Stimulated activated CD8-positive, alpha-beta memory T cell treated with anti-CD3 and anti-CD28 coated beads, Interleukin-2, amount 100 ng/mL, for 48 hours (primary cell): Measurements from ENCODE around the gene CCDC6.
A peak's percentile ranks its signal among the peaks of the same experiment; 100 is the strongest.
"Not testable (repeated sequence)": the region's sequence is repeated elsewhere in the genome, so short reads cannot be mapped to it uniquely, and the experiment has no call there.

ENCODE experiments used
- DNase-seq, 2 donors: peaks; one replicate each; pipeline ENCODE4 v3.0.0-alpha.2; 2020; ENCODE audit warnings: low read depth in 2 of 2

The CCDC6 gene

DNA sequence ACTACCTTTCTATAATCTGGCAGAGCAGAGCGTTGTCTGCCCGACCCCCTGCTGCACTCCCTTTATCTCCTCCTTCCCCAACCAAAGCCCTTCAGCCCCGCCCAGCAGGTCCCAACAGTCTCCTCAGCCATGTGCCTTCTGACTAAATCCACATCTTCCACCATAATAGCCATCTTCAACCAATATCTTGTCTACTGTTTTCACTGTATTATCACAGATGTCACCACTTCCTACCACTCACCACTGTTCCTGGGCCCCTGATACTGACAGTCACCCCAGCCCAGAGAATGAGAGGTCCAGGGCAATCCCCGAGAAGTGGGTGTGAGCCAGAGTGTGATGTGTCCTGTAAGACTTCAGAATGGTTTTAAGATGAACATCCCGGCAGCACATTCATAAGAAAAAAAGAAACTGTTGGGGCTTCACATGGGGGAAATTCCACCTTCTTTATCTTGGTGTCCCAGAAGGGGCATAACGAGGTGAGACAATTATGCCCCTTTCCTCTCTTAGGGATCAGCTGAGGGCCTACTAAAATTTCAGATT, 25.3 kb downstream of the CCDC6 start:
- peak; percentile 52 to 64 for DNase-seq

DNA sequence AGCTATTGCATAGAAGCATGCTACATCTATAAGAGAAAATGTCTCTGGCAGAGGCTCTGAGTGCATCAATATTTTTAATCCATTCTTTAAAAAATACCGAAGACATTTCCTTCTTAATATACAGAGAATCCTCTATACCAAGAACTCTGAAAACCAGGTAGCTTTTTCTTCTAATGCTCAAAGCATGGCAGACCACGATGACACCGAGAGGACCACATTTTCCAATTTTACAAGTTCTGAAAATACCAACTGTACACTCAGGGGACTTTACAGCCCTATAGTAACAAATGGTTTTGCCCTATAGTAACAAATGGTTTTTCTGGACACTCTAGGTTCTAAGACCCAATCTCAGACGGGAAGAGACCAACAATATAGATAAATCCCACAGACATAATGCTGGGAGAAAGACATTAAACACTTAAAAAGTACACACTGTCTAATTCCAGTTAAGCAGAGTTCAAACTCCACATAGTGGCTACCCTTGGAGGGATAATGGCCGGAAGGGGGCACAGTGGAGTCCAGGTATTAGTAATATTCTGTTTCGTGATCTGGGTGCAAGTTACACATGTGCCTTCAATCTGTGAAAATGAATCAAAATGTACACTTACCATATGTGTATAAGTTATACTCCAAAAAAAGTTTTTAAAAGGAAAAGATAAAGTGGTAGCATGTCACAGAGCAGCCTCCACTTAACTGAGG, 26.2 kb downstream of the CCDC6 start:
- DNase-seq: no peak

DNA sequence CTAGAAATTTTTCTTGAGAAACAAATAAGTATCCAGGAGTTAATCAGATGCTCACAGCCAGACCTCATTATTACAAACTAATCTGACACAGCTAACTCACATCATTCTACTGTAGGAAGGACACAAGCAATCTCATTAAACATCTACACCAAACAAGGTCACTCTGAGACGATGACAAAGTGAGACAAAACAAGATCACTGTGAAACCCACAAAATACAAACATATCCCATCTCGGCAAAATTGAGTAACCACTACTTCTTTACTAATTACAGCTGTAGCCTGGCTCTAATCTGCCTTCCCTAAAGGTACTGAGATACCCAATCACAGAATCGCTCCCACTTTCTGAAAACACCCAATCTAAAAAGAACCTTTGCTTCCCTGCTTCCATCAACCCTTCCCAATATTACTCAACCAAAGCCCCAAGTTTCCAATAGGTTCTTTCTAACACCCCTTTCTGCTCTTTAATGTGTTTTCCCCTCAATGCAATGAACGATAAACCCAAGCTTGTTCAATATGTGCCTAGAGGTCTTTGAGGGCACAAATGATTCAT, 26.9 kb downstream of the CCDC6 start:
- no peak for DNase-seq

DNA sequence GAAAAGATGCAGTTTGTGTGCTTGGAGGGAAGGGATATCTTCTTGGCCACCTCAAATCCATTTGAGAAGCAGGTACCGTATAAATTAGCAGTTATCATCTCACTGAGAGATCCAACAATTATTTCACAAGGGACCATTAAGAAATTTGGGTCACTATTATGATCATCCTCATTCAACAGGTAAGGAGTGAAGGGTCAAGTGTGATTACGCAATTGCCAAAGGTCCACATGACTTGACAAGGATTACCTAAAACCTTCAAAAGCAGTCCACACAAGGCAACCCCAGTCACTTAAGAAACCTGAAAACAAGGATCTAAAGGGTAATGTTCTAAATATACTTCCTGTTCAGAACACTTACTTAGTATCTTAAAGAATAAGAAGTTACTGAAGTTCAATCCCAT, 27.4 kb downstream of the CCDC6 start:
- no peak for DNase-seq

DNA sequence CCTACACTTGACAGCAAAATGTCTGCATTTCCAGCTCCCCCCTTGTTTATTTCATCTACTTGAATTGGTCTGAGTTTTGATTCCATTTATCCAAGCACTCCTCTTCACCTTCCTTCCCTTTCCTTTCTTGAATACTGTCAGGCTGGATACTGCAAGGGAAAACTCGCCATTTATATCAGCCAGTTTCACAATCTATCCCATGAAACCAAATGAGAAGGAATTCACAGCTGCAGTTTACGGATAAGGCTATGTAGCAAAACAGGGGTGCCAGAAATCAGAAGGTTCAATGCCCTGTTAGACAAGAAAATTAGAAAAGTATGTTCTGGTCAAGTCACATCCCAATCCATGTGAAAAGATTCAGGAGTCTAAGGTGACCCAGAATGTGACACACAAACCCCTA, 28.1 kb downstream of the CCDC6 start:
- DNase-seq: no peak

DNA sequence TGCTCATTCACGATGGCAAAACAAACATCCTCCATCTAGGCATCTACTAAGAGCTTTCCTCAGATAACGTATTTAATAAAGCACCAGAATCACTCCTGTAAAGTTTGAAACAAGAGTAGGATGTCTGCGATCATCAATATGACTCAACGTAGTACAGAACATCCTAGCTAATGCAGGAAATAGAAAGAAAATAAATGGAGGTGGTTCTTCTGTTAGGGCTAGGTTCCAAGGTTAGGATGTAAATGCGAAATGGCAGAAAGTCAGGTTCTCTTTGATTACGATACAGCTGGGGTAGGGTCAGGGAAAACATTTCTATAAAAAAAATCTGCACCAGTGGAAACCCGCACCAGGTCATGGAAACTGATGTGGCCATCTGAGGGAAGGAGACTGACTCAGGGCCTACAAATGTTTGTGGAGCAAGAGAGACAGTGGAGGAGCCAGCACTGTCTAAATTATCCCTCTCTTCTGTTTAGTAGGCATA, 29.1 kb downstream of the CCDC6 start:
- no peak for DNase-seq

DNA sequence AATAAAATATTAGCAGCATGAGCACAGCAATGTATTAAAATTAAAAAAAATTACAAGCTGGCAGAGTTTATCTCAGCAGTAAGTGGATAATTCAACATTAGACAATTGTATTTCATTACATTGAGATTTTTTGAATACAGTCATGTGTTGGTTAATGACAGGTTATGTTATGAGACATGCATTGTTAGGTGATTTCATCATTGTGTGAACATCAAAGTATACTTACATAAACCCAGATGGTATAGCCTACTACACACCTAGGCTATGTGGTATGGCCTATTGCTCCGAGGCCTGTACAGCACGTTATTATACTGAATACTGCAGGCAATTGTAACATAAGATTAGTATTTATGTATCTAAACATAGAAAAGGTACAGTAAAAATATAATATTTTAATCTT, 29.7 kb downstream of the CCDC6 start:
- DNase-seq: no peak

DNA sequence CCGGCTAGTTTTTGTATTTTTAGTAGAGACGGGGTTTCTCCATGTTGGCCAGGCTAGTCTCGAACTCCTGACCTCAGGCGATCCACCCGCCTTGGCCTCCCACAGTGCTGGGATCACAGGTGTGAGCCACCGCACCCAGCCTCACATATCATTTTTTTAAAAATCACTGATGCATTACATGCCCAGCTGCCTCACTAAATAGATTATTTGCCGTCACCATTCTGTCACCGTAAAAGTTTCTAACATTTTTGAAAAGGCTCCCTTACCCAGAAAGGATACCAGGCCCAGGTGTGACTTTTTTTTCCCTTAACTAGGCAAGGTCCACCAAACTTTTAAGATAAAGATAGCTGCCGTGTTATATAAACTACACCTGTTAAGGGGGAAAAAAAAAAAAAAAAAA, 30.1 kb downstream of the CCDC6 start:
- not testable (repeated sequence) for DNase-seq

DNA sequence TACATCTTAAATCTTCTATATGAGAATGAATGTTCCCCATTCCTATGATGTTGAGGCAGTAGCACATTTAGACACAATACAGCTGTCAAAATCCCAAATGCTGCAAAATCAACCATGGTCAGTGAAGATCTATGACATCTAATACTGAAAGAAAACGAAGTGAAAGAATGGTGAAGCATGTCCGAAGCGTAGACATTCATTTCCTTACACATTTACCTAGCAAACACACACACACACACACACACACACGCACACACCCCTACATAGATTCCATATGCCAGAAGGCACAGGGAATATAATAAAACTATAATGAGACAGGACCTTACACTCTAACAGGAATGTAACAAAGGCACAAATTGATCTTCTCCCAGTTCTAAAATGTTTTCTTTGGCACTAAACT, 32.5 kb downstream of the CCDC6 start:
- DNase-seq: no peak

DNA sequence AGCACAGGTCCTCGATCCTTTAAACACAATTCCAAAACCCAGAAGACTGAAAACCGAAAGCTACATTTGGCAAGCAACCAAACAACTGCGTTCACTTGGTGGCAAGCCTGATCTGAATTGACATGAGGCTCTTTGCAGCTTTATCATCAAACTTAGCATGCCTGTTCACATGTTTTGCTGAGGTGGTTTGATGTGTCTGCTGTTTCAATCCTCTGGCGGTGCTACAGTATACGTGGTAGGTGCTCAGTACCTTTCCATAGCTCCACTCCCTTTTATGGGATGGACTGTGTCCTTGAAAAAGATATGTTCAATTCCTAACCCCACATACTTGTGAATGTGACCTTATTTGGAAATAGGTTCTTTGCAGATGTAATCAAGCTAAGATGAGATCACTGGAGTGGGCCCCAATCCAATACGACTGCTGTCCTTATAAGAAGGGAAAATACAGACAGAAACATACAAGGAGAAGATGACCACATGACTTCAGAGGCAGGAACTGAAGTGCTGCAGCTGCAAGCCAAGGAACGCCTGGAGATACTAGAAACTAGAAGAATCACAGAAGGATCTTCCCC, 33.4 kb downstream of the CCDC6 start:
- DNase-seq: no peak

DNA sequence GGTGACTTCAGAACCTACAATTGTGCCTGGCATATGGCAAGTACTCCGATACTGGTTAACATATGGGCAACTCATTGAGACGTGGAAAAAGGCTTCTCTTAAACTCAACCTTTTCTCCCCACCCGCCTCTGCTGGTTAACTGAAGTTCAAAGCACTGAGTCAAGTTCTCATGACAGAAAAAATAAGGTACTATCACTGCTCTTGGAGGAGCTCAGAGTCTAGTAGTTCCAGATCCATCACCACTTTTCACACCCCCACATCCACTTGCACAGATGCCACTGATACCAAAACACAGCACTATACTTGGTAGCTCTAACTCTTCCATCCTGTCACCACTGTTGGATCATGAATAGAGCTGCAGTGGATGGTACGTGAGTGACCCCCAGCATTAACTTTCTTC, 36.2 kb downstream of the CCDC6 start:
- DNase-seq: no peak

DNA sequence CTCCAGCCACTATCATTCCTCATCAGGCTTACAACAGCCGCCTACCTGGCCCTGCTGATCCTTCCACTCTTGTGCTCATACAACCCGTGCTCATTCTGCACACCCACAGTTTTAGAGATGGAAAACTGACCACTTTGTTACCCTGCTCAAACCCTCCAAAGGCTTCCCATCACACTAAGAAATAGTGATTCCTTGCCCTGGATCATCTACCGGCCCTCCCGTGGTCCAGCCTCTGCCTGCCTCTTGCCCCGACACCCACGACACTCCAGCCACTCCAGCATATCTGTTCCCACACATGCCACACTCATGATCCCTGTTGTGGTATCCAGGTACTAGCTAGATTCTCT, 36.8 kb downstream of the CCDC6 start:
- no peak for DNase-seq

DNA sequence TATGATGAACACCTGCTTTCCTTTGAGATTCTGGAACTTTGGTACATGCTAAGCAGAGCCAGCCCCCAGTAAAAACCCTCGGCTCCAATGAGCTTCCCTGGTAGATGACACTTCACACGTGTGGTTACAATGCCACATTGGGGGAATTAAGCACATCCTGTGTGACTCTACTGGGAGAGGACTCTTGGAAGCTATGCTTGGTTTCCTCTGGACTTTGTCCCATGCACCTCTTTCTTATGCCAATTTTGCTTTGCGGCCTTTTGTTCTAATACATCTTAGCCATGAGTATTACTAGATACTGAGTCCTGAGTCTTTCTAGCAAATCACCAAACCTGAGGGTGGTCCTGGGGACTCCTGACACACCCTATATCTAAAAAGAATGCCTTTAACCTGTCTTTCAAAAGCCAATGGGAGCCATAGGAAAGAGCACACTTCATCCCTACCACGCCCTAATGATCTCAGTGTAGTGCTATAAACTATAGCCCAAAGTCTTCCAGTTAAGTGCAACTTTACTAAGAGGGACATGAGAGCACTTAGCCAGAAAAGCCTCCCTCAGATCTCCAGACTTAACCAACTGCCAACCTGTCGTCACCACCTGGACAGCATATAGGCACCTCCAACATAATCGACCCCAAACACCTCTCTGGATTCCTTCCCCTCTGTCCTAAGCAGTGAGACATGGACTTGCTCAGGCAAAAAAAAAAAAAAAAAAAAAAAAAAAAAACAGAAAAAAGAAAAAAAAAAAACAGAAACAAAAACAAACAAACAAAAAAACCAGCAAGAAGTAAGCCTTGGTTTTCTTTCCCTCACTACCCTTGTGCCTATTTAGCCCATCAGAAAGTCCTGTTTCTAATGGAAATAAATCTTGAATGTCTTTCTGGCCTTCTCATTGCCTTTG, 37.4 kb downstream of the CCDC6 start:
- no peak for DNase-seq

DNA sequence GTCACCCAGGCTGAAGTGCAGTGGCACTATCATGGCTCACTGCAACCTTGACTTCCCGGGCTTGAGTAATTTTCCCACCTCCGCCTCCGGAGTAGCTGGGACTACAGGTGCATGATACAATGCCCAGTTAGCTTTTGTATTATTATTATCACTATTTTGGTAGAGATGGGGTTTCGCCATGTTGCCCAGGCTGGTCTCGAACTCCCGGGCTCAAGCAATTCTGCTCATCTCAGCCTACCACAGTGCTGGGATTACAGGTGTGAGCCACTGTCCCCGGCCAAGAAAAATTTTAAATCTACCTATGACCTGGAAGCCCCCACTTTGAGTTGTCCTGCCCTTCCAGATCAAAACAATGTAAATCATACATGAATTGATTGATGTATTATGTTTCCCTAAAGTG, 38.8 kb downstream of the CCDC6 start:
- DNase-seq: no peak

DNA sequence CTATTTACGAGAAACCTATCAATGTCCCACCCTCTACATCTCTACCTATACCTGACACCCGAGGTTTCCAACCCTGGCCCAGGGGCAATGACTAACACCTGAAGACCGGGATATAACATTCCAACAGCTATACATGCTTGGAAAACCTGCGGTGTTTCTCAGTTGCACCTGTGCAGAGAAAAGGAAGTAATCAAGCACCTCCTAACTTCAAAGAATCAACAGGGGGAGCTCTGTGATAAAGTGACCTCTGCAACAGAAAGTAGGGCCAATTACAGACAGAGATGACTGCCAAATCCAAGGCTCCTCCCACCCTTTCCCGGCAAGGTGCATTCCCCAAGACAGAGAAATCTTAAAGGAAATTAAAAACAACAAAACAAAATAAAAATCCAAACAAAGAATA, 41.3 kb downstream of the CCDC6 start:
- no peak for DNase-seq

DNA sequence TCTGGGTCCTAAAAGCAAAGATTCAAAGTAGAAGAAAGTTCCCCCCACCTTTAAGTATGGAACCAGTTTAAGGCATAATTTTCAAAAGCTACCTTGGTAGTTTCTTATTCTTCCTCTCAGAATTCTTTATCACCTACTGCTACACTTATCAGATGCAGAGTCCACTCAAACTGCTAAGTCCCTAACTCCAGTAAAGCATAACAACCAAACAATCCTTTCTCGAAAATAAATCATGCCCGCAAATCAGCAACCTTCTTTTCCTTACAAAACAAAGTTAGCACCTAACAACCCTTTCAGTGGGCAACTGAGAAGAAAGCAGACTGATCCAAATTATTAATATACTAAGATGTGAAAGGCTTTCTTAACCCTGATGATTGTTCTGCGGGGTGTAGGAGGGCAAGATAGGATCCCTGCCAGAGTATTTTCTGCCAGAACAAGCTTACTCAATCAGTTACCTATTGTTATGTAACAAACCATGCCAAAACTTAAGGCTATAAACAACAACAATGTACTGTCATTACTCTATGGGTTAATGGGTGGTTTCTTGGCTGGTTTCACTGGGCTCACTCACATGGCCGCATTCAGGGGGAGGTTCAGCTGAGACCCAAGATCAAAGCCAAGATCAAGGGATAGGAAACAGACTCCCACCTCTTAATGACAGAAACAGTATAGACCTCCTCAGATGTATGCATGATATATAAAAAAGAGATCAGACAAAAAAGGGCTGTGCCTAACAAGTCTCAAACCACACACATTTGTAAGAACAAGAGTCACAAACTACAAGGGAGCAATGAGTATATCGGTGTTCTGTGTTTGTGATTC, 42.0 kb downstream of the CCDC6 start:
- no peak for DNase-seq

DNA sequence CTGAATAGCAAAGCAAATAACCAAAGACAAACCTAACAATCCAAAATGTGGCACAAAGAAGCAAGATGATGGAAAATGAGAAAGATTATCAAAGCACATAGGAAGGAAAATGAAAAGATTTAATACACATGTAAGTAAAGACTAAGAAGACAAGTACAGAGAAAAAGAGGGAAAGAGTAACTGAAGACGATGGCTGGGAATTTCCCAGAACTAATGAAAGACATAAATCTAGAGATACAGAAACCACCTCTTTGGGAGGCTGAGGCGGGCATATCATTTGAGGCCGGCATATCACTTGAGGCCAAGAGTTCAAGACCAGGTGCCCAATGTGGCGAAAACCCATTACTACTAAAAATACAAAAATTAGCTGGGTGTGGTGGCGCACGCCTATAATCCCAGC, 46.8 kb downstream of the CCDC6 start:
- DNase-seq: no peak

DNA sequence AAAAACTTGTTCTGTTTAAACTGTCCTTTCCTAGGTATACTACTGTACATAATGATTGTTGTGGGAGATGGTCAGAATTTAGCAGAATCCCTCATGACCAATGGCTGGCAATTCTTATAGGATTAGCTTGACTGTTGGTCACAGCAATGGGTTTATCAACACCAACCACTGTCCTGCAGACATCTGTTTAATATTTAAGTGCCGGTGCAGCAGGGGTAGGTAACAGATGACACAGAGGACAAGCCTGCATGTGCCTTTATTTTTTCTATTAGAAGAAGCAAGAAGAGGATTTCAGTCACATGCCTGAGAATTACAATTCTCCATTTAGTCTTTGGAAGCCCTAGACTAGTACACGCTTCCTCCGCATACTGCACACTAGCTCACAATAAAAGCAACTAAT, 48.4 kb downstream of the CCDC6 start:
- no peak for DNase-seq

DNA sequence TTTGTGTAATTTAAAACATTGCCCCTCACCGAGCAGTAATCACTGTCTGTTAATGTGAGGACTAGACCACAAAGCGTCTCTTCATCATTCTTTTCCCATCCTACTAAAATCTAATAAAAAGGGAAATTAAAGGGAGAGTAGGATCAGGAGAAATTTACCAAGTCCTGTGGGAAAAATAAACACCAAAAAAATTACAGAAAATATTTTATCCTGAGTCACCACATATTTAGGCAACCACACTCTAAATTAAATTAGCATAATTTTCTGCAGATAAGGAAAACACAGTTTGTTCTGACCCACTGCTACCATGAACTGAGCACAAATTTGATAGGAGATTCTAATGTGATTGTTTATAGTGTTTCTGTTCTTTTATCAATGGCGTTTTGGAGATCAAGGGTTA, 49.3 kb downstream of the CCDC6 start:
- no peak for DNase-seq

DNA sequence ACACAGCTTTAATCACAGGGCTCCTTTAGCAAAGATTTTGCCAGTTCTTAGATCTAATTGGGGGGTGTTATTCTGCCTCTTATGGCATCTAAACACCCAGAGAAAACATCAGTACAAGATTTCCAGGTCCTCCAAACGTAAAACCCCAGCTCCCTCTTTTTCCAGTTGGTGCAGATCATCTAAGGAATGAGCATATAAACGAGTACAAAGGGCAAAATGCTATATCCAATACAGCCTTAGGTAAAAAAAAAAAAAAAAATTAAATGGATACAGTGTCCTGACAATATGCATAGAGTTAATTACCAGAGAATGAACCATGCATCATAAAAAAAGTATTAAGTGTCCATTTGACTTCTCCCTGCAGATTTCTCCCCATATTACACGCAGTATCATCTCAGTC, 50.3 kb downstream of the CCDC6 start:
- DNase-seq: no peak

DNA sequence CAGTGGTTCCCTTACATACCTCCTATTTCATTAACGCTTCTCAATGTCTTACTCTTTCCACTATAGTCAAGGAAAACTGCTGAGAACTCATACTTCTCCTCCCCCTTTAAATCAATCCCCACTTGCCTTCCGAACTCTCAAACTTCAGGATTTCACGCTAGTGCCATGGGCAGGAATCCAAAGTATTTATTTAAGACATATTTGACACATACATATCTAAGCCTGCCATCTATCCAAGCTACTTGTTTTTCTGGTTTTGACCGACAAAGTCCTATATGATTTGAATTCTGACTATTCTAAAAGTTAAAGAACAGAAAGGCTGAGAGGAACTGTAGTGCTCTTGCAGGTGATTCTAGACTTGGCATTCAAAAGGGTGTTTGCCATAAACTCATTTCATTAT, 51.8 kb downstream of the CCDC6 start:
- DNase-seq: no peak

DNA sequence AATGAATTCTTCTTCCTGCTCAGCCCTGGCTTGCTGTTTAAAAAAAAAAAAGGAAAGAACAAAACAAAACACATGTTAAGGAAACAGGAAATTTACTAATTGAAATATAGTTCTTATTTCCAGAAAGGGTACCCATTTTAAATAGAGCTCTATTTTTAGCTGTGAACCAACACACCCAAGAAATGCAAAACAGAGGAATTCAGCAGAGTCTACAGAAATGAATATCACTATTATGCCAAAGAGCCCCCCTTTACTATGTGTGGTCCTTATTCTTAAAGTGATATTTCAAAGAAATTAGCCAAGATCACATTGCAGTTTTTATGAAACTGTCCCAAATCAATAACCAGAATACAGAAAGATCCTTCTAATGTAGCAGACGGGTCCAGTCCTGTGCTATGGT, 53.7 kb downstream of the CCDC6 start:
- no peak for DNase-seq
